Measurements from ENCODE around the gene ABCA2. TPM values are rescaled to one million over a fixed set of nuclear protein-coding genes. Genes with fewer than 3 reads are reported as not detected.

ABCA2 gene
- total RNA-seq, 1 experiment from 2014 or later = 22.6 TPM

DNA sequence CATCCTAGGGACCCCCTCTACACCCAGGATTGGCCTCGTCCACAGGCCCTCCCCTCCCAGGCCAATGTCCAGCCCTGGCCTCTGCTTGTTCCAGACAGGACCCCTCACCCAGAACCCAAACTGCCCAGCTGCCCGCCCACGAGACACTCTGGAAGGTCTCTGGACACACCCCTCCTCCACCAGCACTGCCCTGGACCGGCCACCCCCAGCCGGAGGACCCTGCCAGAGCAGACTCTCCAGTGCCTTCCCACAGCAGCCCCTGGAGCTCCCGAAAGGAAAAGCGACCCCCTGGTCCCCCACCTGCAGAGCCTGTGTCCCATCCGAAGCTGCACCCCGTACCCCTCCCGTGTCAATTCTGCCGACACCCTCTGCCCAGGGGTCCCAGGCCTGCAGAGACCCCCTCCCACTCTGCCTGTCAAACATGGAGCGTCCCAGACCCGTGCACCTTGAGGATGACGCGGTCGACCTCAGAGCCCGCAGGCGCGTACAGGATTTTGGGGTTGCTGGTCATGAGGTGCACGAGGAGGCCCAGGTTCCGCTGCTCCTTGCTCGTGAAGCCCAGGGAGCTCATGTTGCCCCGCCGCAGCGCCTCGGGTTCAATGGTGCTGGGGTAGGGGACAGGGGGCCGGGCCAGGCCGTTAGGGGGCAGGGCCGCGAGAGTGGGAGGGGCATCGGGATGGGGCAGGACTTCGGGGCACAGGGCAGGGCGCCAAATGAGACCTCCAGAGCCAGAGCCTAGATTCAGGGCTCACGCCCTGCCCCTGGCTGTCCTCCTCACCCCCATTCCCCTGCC is 8.0 kb downstream of the ABCA2 start:
- CTCF ChIA-PET = interaction anchor here (0.6 to 1.2 kb wide), 3 partner anchors 10 to 1086 kb away, joined by 4 to 5 read pairs (median 5); no protein-coding TSS in a partner anchor

DNA sequence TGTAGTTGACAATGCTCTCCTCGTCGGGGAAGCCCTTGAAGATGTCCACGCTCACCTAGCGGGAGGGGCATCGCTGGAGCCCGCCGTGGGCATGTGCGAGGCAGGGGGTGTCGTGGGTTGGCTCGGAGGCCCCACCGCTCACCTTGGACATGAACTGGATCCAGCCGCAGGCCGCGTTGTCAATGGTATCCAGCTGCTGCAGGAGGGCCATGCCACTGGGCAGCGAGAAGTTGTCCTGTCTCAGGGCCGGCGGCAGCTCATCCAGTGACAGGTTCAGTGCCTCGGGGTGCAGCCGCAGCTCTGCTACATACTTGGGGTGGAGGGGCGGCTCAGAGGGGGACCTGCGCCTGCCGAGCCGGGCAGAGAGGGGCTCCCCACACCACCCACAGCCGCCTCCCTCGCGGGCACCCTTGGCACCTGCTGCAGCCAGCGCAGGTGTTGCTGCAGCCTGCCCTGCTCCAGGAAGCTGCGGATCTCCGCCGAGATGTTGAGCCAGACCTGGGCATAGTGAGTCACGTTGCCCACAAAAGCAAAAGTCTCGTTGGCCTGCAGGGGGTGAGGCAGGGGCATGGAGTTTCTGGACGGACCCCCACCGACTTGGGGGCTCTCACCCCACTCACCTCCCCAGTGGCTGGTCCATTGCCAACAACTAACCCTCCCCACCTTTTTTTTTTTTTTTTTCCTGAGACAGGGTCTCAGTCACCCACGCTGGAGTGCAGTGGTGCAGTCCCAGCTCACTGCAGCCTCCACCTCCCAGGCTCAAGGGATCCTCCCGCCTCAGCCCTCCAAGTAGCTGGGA is 9.1 kb downstream of the ABCA2 start:
- TF ChIP-seq, protein P1, sequence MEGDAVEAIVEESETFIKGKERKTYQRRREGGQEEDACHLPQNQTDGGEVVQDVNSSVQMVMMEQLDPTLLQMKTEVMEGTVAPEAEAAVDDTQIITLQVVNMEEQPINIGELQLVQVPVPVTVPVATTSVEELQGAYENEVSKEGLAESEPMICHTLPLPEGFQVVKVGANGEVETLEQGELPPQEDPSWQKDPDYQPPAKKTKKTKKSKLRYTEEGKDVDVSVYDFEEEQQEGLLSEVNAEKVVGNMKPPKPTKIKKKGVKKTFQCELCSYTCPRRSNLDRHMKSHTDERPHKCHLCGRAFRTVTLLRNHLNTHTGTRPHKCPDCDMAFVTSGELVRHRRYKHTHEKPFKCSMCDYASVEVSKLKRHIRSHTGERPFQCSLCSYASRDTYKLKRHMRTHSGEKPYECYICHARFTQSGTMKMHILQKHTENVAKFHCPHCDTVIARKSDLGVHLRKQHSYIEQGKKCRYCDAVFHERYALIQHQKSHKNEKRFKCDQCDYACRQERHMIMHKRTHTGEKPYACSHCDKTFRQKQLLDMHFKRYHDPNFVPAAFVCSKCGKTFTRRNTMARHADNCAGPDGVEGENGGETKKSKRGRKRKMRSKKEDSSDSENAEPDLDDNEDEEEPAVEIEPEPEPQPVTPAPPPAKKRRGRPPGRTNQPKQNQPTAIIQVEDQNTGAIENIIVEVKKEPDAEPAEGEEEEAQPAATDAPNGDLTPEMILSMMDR (IDR thresholded peaks at IDR 0.05; ENCODE audit: insufficient read depth in 1 of 2, low read depth in 1 of 2, low read length in 1 of 2, severe bottlenecking in 1 of 2, unreplicated experiment in 1 of 2) = no peak

More for the DNA sequence above, 8.0 kb downstream of the ABCA2 start:
- BruUV-seq (replicated peaks) = no TSS peak
- no peaks in the 10 kb centered on the region for H3K27me3 Mint-ChIP-seq (ENCODE audit: insufficient read depth, unreplicated experiment)
- H3K9me3 Mint-ChIP-seq (ENCODE audit: unreplicated experiment) = no peaks in the 10 kb centered on the region
- H3K4me1 Mint-ChIP-seq (ENCODE audit: low read depth, unreplicated experiment) = peaks cover 4% of the 10 kb centered on the region
- H3K4me1 ChIP-seq = peaks cover 6% of the 10 kb centered on the region
- TF ChIP-seq, protein P1 (IDR thresholded peaks at IDR 0.05; ENCODE audit: insufficient read depth in 1 of 2, low read depth in 1 of 2, low read length in 1 of 2, severe bottlenecking in 1 of 2, unreplicated experiment in 1 of 2) = no peak
- H3K36me3 Mint-ChIP-seq (ENCODE audit: insufficient read depth, unreplicated experiment) = peaks cover 18% of the 10 kb centered on the region
- H3K27ac Mint-ChIP-seq (ENCODE audit: unreplicated experiment) = no peak overlapping the region
- H3K4me3 ChIP-seq (ENCODE audit: low read depth, low read length) = no peak overlapping the region
- H3K27me3 ChIP-seq (replicated peaks; ENCODE audit: control insufficient read depth, insufficient read depth, low read length) = no peaks in the 10 kb centered on the region
- intact Hi-C loops (cut with micrococcal nuclease; ENCODE audit: unreplicated experiment) = no loop called here
- no peak for DNase-seq
- H3K4me3 Mint-ChIP-seq (ENCODE audit: unreplicated experiment) = no peak overlapping the region
- POLR2A ChIA-PET = no interaction called here
- peaks cover 1% of the 10 kb centered on the region for H3K36me3 ChIP-seq (ENCODE audit: control insufficient read depth, insufficient read depth, low read length)
- H3K9me3 ChIP-seq = no peaks in the 10 kb centered on the region

DNA sequence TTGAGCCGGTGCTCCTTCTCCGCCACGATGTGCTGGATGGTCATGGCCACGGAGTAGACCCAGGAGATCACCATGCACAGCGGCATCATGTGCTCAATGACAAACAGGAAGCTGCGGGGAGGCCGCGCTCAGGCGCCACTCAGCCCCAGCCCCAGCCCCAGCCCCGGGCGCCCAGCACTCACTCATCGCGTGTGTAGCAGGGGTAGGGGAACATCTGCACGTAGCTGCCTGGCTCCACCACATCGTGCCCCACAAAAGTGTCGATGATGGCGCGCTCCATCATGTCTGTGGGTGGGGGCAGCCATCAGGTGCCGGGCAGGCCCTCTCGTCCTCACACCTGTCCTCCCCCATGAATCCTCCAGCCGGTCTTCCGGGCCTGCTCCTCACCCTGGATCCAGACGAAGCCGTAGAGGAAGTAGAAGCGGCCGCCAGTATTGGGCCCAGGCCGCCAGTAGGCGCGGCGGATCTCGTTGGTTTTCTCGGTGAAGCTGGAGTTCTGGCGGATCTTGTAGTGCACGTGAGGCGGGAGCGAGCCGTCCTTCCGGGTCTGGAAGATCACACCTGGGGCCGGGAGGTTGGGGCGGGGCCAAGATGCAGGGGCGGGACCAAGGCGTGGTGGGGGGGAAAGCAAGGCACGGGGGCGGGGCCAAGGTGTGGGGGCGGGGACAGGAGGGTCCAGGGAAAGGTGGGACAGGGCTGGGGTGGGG is 10.1 kb downstream of the ABCA2 start:
- BruUV-seq (replicated peaks) = no TSS peak
- TF ChIP-seq, protein P1 (IDR thresholded peaks at IDR 0.05; ENCODE audit: insufficient read depth in 1 of 2, low read depth in 1 of 2, low read length in 1 of 2, severe bottlenecking in 1 of 2, unreplicated experiment in 1 of 2) = no peak
- H3K4me3 ChIP-seq (ENCODE audit: low read depth, low read length) = no peak overlapping the region
- no peaks in the 10 kb centered on the region for H3K27me3 ChIP-seq (replicated peaks; ENCODE audit: control insufficient read depth, insufficient read depth, low read length)
- Mint-ChIP-seq H3K9me3 (ENCODE audit: unreplicated experiment) (no peaks in the 10 kb centered on the region), H3K27me3 (ENCODE audit: insufficient read depth, unreplicated experiment) (no peaks in the 10 kb centered on the region), H3K27ac (ENCODE audit: unreplicated experiment) (no peak overlapping the region), H3K36me3 (ENCODE audit: insufficient read depth, unreplicated experiment) (peaks cover 18% of the 10 kb centered on the region), H3K4me3 (ENCODE audit: unreplicated experiment) (no peak overlapping the region), H3K4me1 (ENCODE audit: low read depth, unreplicated experiment) (peaks cover 4% of the 10 kb centered on the region)
- ChIA-PET CTCF (no interaction called here), POLR2A (no interaction called here)
- no peak for DNase-seq
- H3K4me1 ChIP-seq = peaks cover 6% of the 10 kb centered on the region
- H3K9me3 ChIP-seq = no peaks in the 10 kb centered on the region
- intact Hi-C loops (cut with micrococcal nuclease; ENCODE audit: unreplicated experiment) = no loop called here
- H3K36me3 ChIP-seq (ENCODE audit: control insufficient read depth, insufficient read depth, low read length) = peaks cover 1% of the 10 kb centered on the region

More for the DNA sequence above, 9.1 kb downstream of the ABCA2 start:
- no peak for DNase-seq
- no peaks in the 10 kb centered on the region for H3K27me3 Mint-ChIP-seq (ENCODE audit: insufficient read depth, unreplicated experiment)
- H3K36me3 ChIP-seq (ENCODE audit: control insufficient read depth, insufficient read depth, low read length) = peaks cover 1% of the 10 kb centered on the region
- no peak overlapping the region for H3K4me3 ChIP-seq (ENCODE audit: low read depth, low read length)
- no peaks in the 10 kb centered on the region for H3K9me3 Mint-ChIP-seq (ENCODE audit: unreplicated experiment)
- no peak overlapping the region for H3K27ac Mint-ChIP-seq (ENCODE audit: unreplicated experiment)
- no peaks in the 10 kb centered on the region for H3K27me3 ChIP-seq (replicated peaks; ENCODE audit: control insufficient read depth, insufficient read depth, low read length)
- BruUV-seq (replicated peaks) = no TSS peak
- CTCF ChIA-PET = interaction anchor here (0.7 to 1.2 kb wide), 2 partner anchors 11 to 15 kb away, joined by 5 read pairs; no protein-coding TSS in a partner anchor
- H3K36me3 Mint-ChIP-seq (ENCODE audit: insufficient read depth, unreplicated experiment) = peaks cover 18% of the 10 kb centered on the region
- intact Hi-C loops (cut with micrococcal nuclease; ENCODE audit: unreplicated experiment) = no loop called here
- H3K4me3 Mint-ChIP-seq (ENCODE audit: unreplicated experiment) = no peak overlapping the region
- peaks cover 4% of the 10 kb centered on the region for H3K4me1 Mint-ChIP-seq (ENCODE audit: low read depth, unreplicated experiment)
- POLR2A ChIA-PET = no interaction called here
- peaks cover 6% of the 10 kb centered on the region for H3K4me1 ChIP-seq
- no peaks in the 10 kb centered on the region for H3K9me3 ChIP-seq

Measured in Caco-2 (cell line).